ENCODE results near the gene NLRC5.

- TF ChIP-seq POLR2AphosphoS5 (IDR thresholded peaks at IDR 0.05; ENCODE audit: low read depth, low read length) = no peak
- TF ChIP-seq POLR2A (IDR thresholded peaks at IDR 0.05; ENCODE audit: low read depth, low read length) = no peak
- no peak for TF ChIP-seq POU2F2 (IDR thresholded peaks at IDR 0.05; ENCODE audit: low read depth, low read length)
These were observed 11.4 kb upstream of the NLRC5 start for GRCh38 chr16:56977823-56978430.
